ENCODE results near the gene DKC1. TPM values are rescaled to one million over a fixed set of nuclear protein-coding genes. Genes with fewer than 3 reads are reported as not detected.

The DKC1 gene
- total and polyA plus RNA-seq, 2 of the 4 experiments (the other 2 are of a cell fraction) = 49.9 to 63.8 TPM

GRCh38 chrX:154797006-154797405 lies 34.3 kb downstream of the DKC1 start:
- Histone ChIP-seq H2AK5ac (ENCODE audit: low read depth, low read length) (no peak overlapping the region), H3K56ac (ENCODE audit: extremely low read depth, insufficient read depth, low read length) (no peak overlapping the region), H4K5ac (ENCODE audit: low read depth, low read length) (no peak overlapping the region), H3K27ac (ENCODE audit: insufficient read depth, low read length) (no peak overlapping the region), H2AK9ac (replicated peaks; ENCODE audit: low read depth, low read length, poor library complexity) (no peak overlapping the region), H3K4me3 (ENCODE audit: insufficient read depth, low read depth, low read length) (no peak overlapping the region), H3K36me3 (ENCODE audit: control insufficient read depth, insufficient read depth, low read length) (no peaks in the 10 kb centered on the region), H3K9ac (ENCODE audit: low read depth, low read length) (no peak overlapping the region), H3K9me1 (ENCODE audit: insufficient read depth, low read length) (0 out of 2 replicates have a peak, but pooled peaks cover 3% of the 10 kb centered on the region), H3K9me3 (ENCODE audit: control insufficient read depth, insufficient read depth, low read length) (no peaks in the 10 kb centered on the region), H2BK120ac (ENCODE audit: low read depth, low read length) (no peak overlapping the region), H3K27me3 (ENCODE audit: control insufficient read depth, insufficient read depth, low read length) (no peaks in the 10 kb centered on the region), H4K20me1 (ENCODE audit: insufficient read depth, low read length) (peaks cover 3% of the 10 kb centered on the region; the same call in 1 of the 2 replicates), H3K4me2 (ENCODE audit: low read depth, low read length) (no peak overlapping the region; the same call in 1 of the 2 replicates), H3K23ac (ENCODE audit: low read depth, low read length) (no peak overlapping the region), H3K18ac (ENCODE audit: low read depth, low read length) (no peak overlapping the region), H4K8ac (ENCODE audit: low read depth in 2 of 2, low read length in 2 of 2) (no peak overlapping the region), H3K4me1 (ENCODE audit: control insufficient read depth, insufficient read depth, low read length) (peaks cover 10% of the 10 kb centered on the region), H2BK20ac (ENCODE audit: low read depth, low read length) (no peak overlapping the region), H2BK5ac (ENCODE audit: low read depth, low read length, poor library complexity, severe bottlenecking) (no peak overlapping the region), H3K4ac (ENCODE audit: low read depth, low read length) (no peak overlapping the region), H3K14ac (replicated peaks; ENCODE audit: low read depth, low read length) (no peak overlapping the region), H2AFZ (replicated peaks; ENCODE audit: low read length, poor library complexity) (no peak overlapping the region), H2BK15ac (ENCODE audit: low read depth, low read length) (no peak overlapping the region), H3K79me1 (ENCODE audit: low read depth in 1 of 2, low read length in 2 of 2) (peaks cover 17 to 20% of the 10 kb centered on the region in 2 experiments; a peak in 3 of 4 replicates), H4K91ac (ENCODE audit: insufficient read depth, low read depth, low read length) (no peak overlapping the region)
- DNase-seq = no peak
- ATAC-seq (ENCODE audit: low read depth) = no peak
- dilution Hi-C loops (cut with HindIII; ENCODE audit: low sequenced_read_pairs, unreplicated experiment) = no loop called here
- intact Hi-C loops (cut with micrococcal nuclease) = no loop called here
- TF ChIP-seq SMC3 (IDR thresholded peaks at IDR 0.05; ENCODE audit: low read depth, low read length) = no peak
- no peak for TF ChIP-seq NFE2L2 (IDR thresholded peaks at IDR 0.05; ENCODE audit: low read depth, low read length)
- TF ChIP-seq MXI1 (IDR thresholded peaks at IDR 0.05; ENCODE audit: borderline replicate concordance, low read depth, low read length) = no peak
- TF ChIP-seq POLR2A (IDR thresholded peaks at IDR 0.05; ENCODE audit: low read depth, low read length) = no peak
- no peak for TF ChIP-seq RCOR1 (IDR thresholded peaks at IDR 0.05; ENCODE audit: insufficient replicate concordance, low read length)
- no peak for TF ChIP-seq FOS (IDR thresholded peaks at IDR 0.05; ENCODE audit: low read depth, low read length)
- no peak for TF ChIP-seq BHLHE40 (IDR thresholded peaks at IDR 0.05; ENCODE audit: low read depth, low read length)
- no peak for TF ChIP-seq MAFK (IDR thresholded peaks at IDR 0.05; ENCODE audit: low read depth, low read length)
- TF ChIP-seq RAD21 (IDR thresholded peaks at IDR 0.05; ENCODE audit: low read length) = no peak
- TF ChIP-seq CTCF (conservative IDR thresholded peaks at IDR 0.05; ENCODE audit: low read depth, low read length) = no peak
- TF ChIP-seq CEBPB (IDR thresholded peaks at IDR 0.05; ENCODE audit: low read depth, low read length) = no peak
- no peak for TF ChIP-seq MAZ (IDR thresholded peaks at IDR 0.05; ENCODE audit: borderline replicate concordance, low read depth, low read length)
- TF ChIP-seq ELK1 (IDR thresholded peaks at IDR 0.05; ENCODE audit: borderline replicate concordance, low read depth, low read length) = no peak
- TF ChIP-seq CHD1 (IDR thresholded peaks at IDR 0.05; ENCODE audit: low read depth, low read length) = no peak
- in situ Hi-C loops (cut with MboI; ENCODE audit: low sequenced_read_pairs) = no loop called here
- ChIA-PET CTCF (no interaction called here), POLR2A (ENCODE audit: unreplicated experiment) (no interaction called here)
- BruUV-seq (replicated peaks) = no TSS peak
- WGBS, 2 experiments (ENCODE audit: extremely low coverage in 2 of 2, insufficient read length in 1 of 2) = 67% methylated on average over 1 of the region's 6 CpGs; no CpG with 5 or more reads in 1 of the 2 experiments
